Endothelial cell (in vitro differentiated cells): ENCODE results near the gene ECE1. TPM values are rescaled to one million over a fixed set of nuclear protein-coding genes. Genes with fewer than 3 reads are reported as not detected.
A peak's percentile ranks its signal among the peaks of the same experiment; 100 is the strongest.

Experiments used
- DNase-seq: peaks from one replicate; pipeline ENCODE4 v3.0.0; 2021; ENCODE audit warnings: low spot score
- H3K27ac Mint-ChIP-seq: one replicate; pipeline ENCODE4 v1.8.0; 2021; ENCODE audit warnings: mixed read lengths, inconsistent platforms; ENCODE audit not compliant: unreplicated experiment
- H3K27me3 Mint-ChIP-seq: one replicate; pipeline ENCODE4 v1.8.0; 2021; ENCODE audit warnings: mild to moderate bottlenecking, moderate library complexity, mixed read lengths, inconsistent platforms; ENCODE audit not compliant: unreplicated experiment
- H3K36me3 Mint-ChIP-seq: one replicate; pipeline ENCODE4 v1.8.0; 2021; ENCODE audit warnings: mild to moderate bottlenecking, low read depth, mixed read lengths, inconsistent platforms; ENCODE audit not compliant: unreplicated experiment
- H3K4me1 Mint-ChIP-seq: one replicate; pipeline ENCODE4 v1.8.0; 2021; ENCODE audit warnings: mild to moderate bottlenecking, mixed read lengths, inconsistent platforms; ENCODE audit not compliant: unreplicated experiment
- H3K4me3 Mint-ChIP-seq: one replicate; pipeline ENCODE4 v1.8.0; 2021; ENCODE audit warnings: mild to moderate bottlenecking, mixed read lengths, inconsistent platforms; ENCODE audit not compliant: unreplicated experiment
- H3K9me3 Mint-ChIP-seq: one replicate; pipeline ENCODE4 v1.8.0; 2021; ENCODE audit warnings: mixed read lengths, inconsistent platforms; ENCODE audit not compliant: unreplicated experiment
- total RNA-seq: library from RNA; stranded (reverse); fragmentation: NEBNext Ultra II Directional; extraction: Animal tissue kit (Norgen Biotek cat#: 25700); gene quantifications from one replicate; pipeline ENCODE4 v1.2.1, GENCODE V29; 2021; ENCODE audit not compliant: unreplicated experiment
- TF ChIP-seq, protein P1 (sequence below): fragments of 200-600 bp; sonication (generic); IDR thresholded peaks from one replicate; pipeline ENCODE4 v1.5.0; 2021; ENCODE audit warnings: antibody characterized with exemption; ENCODE audit not compliant: unreplicated experiment

Gene ECE1
- total RNA-seq, 1 donor from 2014 or later, result 328 TPM

DNA sequence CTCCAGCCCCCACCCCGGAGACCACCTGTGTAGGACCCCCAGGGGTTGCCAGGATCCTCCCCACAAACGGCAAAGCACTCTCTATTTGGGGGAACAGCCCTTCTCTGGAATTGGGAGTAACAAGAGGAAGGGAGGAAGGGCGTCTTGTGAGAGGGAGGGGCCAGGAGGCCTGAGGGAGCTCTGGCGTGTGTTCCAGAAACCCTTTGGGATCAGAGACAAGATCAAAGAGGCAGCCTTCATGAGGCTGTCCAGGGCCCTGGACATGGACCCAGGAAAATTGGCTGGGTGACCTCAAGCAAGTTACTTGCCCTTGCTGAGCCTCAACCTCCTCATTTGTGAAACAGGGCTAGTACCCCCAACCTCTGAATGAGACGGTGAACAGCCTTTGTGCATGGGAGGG is 18.1 kb upstream of the ECE1 start:
- Mint-ChIP-seq H3K27ac (no peak overlapping the region), H3K4me3 (no peak overlapping the region), H3K9me3 (no peaks in the 10 kb centered on the region), H3K4me1 (peaks cover 43% of the 10 kb centered on the region), H3K27me3 (no peaks in the 10 kb centered on the region), H3K36me3 (peaks cover 4% of the 10 kb centered on the region)
- no peak for DNase-seq
- TF ChIP-seq, protein P1, sequence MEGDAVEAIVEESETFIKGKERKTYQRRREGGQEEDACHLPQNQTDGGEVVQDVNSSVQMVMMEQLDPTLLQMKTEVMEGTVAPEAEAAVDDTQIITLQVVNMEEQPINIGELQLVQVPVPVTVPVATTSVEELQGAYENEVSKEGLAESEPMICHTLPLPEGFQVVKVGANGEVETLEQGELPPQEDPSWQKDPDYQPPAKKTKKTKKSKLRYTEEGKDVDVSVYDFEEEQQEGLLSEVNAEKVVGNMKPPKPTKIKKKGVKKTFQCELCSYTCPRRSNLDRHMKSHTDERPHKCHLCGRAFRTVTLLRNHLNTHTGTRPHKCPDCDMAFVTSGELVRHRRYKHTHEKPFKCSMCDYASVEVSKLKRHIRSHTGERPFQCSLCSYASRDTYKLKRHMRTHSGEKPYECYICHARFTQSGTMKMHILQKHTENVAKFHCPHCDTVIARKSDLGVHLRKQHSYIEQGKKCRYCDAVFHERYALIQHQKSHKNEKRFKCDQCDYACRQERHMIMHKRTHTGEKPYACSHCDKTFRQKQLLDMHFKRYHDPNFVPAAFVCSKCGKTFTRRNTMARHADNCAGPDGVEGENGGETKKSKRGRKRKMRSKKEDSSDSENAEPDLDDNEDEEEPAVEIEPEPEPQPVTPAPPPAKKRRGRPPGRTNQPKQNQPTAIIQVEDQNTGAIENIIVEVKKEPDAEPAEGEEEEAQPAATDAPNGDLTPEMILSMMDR, result no peak

GRCh38 chr1:21307663-21308305 is 17.5 kb upstream of the ECE1 start:
- Mint-ChIP-seq H3K4me3 (no peak overlapping the region), H3K9me3 (no peaks in the 10 kb centered on the region), H3K4me1 (peaks cover 43% of the 10 kb centered on the region), H3K27me3 (no peaks in the 10 kb centered on the region), H3K36me3 (peaks cover 4% of the 10 kb centered on the region), H3K27ac (no peak overlapping the region)
- TF ChIP-seq, protein P1, result no peak
- no peak for DNase-seq

GRCh38 chr1:21307210-21307609 is 16.9 kb upstream of the ECE1 start:
- no peak for DNase-seq
- Mint-ChIP-seq H3K4me1 (peaks cover 48% of the 10 kb centered on the region), H3K27me3 (no peaks in the 10 kb centered on the region), H3K36me3 (peaks cover 4% of the 10 kb centered on the region), H3K4me3 (no peak overlapping the region), H3K27ac (peak overlapping the region; percentile 69), H3K9me3 (no peaks in the 10 kb centered on the region)
- TF ChIP-seq, protein P1, result no peak

DNA sequence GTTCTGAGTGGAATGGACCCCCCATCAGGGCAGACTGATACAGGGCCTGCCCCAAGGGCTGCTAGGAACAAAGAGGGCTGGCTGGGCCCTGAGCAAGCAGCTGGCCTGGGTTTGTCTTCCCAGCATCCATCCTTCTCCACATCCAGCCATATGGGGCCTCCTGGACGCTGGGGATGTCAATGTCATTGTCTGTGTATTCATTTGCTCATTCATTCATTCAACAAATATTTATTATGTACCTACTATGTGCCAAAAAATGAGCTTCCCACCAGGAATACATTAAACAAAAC is 15.6 kb upstream of the ECE1 start:
- no peaks in the 10 kb centered on the region for H3K27me3 Mint-ChIP-seq
- no peak overlapping the region for H3K27ac Mint-ChIP-seq
- peaks cover 49% of the 10 kb centered on the region for H3K4me1 Mint-ChIP-seq
- DNase-seq, result no peak
- TF ChIP-seq, protein P1, result no peak
- H3K4me3 Mint-ChIP-seq, result no peak overlapping the region
- peaks cover 4% of the 10 kb centered on the region for H3K36me3 Mint-ChIP-seq
- H3K9me3 Mint-ChIP-seq, result no peaks in the 10 kb centered on the region

GRCh38 chr1:21305155-21305899 is 15.1 kb upstream of the ECE1 start:
- Mint-ChIP-seq H3K4me1 (peaks cover 45% of the 10 kb centered on the region), H3K9me3 (no peaks in the 10 kb centered on the region)

More at GRCh38 chr1:21305155-21305899, 15.1 kb upstream of the ECE1 start:
- Mint-ChIP-seq H3K27me3 (no peaks in the 10 kb centered on the region), H3K27ac (no peak overlapping the region), H3K36me3 (peaks cover 4% of the 10 kb centered on the region), H3K4me3 (no peak overlapping the region)
- TF ChIP-seq, protein P1, result no peak
- no peak for DNase-seq
